COLO668 (cell line): Measurements from ENCODE around the gene SLC2A1.

ENCODE experiments used
- DNase-seq: peaks from one replicate; lab custom pipeline; 2025; ENCODE audit not compliant: unreplicated experiment; lab: John Stamatoyannopoulos, UW

Gene SLC2A1

GRCh38 chr1:42961312-42962091 lies 2.8 kb upstream of the SLC2A1 start:
- no peak for DNase-seq

DNA sequence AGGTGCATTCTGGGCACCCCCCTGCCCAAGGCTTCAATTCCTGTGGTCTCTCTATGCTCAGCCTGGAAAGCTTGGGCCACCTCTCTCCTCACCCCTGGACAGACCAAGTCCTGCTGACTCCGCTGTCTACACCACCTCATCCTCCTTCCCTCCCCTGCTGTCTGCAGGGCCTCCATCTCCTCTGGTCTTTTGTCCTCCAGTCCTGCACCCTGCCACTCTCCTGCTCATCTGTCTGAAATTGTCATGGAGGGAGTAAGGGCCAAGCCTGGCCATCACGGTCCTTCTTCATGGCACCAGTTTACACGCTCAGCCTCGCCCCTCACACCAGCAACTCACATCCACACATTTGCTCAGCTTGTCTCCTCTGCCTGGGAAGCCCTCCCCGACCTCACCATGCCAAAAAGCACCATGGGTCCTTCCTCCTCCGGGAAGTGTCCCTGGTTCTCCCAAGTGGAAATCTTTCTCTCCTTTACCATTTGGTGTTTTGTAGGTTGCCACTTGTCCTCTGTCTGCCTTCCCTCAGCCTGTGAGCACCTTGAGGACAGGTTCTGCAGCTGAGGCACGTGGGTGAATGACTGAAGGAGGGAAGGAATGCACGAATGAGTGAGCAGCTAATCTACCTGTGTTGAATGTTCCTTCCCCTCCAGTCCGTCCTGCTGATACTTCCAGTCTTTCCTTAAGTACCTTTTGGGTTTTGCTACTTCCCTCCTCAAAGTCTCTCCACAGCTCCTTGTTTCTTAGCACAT lies 2.1 kb upstream of the SLC2A1 start:
- DNase-seq, result no peak

DNA sequence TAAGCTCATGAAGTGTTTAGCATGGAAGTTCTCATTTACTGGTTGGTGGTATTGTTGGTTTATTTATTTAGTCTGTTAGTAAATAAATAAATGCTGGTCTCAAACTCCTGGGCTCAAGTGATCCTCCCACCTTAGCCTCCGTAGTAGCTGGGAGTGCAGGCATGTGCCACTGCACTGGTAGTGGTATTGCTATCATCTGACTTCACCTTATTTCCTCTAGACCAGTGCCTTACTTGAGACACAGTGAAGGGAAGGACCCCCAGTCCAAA lies 1.4 kb upstream of the SLC2A1 start:
- DNase-seq, result no peak

- peak; percentile 91 for DNase-seq
These were observed 684 bp downstream of the SLC2A1 start for GRCh38 chr1:42957880-42958487.

DNA sequence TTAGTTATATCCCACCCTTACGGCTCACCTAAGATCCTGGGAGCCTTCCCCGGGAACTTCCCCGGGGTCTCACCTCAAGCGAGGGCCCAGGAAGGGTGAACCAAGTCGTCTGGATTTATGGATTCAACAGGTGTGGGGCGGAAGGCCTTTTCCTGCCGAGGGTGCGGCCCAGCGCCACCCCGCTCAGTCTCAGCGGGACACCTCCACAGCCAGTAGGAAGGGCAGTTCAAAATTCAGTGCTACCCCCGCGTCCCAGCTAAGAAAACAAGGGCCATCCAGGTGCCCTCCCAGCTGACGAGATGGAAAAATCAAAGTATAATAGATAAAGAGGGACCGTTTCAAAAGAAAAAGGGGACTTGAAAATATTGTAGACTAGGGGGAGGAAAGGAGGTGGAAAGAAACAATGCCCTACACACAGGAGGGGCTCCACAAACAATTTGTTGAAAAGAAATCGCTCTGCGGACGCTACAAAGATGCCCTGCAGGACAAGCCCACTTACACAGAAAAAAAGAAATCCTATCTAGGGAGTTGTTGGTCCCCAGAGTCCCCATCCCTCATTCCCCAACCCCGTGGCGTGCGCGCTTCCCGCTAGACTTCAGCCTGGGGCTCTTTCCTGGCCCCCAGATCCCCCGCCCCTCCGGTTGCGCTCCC lies 1.3 kb downstream of the SLC2A1 start:
- peak; percentile 68 for DNase-seq

- DNase-seq, result no peak
These were observed 1.9 kb downstream of the SLC2A1 start for GRCh38 chr1:42956739-42957138.

DNA sequence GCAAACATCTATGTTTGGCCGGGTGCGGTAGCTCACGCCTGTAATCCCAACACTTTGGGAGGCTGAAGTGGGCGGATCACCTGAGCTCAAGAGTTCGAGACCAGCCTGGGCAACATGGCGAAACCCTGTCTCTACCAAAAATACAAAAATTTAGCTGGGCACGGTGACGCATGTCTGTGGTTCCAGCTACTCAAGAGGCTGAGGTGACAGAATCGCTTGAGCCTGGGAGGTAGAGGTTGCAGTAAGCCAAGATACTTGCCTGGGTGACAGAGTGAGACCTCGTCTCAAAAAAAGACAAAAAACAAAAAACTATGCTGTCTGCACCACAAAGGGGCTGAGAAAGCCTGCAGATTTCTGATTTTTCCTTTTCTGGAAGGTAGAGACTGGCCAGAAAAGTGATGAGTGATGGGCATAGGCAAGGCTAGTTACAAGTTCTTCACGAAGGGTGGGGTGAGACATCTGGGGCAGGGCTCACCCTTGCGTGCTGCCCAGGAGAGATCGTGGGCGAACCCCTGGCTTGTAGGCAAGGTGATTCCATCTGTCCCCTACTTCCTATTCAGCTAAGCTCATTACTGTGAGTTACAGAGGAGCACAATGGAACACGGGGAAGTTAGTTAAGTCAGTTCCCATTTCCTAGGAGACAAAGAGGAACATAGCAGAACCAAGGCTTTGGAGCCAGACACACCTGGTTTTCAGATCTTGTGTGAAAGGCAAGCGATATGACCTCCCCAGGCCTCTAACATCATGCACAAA lies 3.2 kb downstream of the SLC2A1 start:
- no peak for DNase-seq

DNA sequence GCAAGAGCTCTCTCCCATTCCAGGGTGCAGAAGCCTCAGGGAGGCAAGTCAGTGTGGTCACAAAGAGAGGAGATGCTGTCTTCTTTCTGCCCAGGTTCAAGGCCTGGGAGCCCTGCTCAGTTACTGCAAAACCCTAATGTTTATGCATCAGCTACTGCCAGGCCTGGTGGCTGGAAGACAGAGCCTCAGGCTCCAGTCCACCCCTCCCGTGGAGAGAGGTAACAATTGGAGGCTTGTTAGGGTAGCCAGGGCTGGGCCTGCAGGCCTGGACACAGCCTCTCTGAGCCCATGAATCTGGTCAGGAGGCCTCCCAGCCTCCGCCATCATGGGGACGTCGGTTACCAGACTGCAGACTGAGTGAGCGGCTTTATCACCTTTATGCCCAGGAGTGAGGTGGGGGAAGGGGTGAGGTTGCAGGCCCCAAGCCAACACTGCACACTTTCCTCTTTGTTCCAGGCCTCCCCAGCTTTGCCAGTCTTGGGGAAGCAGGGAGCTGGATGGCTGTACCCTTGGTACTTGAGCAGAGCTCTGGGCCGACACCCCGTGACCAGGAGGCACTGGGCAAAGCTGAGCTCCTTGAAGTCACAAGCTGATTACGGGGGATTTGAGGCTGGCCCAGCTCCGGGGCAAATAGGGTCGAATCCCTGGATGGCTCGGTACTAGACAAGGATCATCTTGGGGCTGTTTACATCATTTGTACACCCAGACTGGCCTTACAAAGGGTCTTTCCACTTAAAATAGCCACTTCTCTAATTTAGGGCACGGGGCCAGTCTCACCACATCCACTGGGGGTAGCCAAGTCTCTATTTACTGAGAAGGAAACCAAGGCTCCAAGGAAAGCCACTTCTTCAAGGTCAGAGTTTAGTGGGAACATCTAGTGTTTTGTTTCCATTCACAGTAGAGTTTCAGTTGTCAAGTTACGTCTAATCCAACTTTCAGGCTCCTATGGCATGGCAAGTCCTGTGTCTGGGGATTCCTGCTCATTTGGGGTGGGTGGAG lies 5.2 kb downstream of the SLC2A1 start:
- DNase-seq, result no peak

GRCh38 chr1:42952303-42953001 lies 6.2 kb downstream of the SLC2A1 start:
- DNase-seq, result peak; percentile 82

DNA sequence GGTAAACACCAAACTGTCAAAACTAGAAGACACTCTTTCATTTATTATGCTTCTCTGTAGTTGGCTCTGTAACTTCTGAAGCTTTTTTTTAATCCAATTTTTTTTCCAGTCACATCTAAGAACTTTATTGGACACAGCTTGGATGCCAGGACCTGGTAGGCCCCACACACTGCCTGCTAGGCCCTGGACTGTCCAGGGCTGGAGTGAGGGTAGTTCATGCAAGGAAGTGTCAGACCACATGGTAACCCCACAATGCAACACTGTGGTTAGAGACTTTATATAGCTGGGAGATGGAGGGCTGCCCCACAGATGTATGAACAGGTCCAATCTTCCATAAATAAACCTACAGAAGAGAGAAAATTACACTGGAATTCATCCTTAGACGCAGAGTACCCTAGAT lies 7.1 kb downstream of the SLC2A1 start:
- DNase-seq, result no peak

DNA sequence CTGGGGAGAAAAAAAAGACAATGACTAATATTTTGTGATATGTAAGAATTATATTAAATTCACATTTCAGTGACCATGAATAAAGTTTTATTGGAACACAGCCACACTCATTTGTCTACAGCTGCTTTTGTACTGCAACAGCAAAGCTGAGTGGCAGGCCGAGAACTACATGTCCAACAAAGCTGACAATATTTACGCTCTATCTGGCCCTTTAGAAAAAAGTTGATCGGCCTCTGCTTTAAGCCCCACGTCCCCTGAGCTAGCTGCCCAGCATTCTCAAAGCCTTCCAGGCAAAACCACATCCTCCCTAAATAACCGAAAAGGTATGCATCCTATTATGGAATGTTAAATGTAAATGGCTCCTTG lies 8.6 kb downstream of the SLC2A1 start:
- DNase-seq, result no peak

- DNase-seq, result no peak
These were observed 9.2 kb downstream of the SLC2A1 start for GRCh38 chr1:42949312-42950115.

- no peak for DNase-seq
These were observed 10.5 kb downstream of the SLC2A1 start for GRCh38 chr1:42947965-42948732.

- no peak for DNase-seq
These were observed 11.6 kb downstream of the SLC2A1 start for GRCh38 chr1:42947117-42947516.

- no peak for DNase-seq
These were observed 12.4 kb downstream of the SLC2A1 start for GRCh38 chr1:42946120-42946898.

- DNase-seq, result no peak
These were observed 13.5 kb downstream of the SLC2A1 start for GRCh38 chr1:42945164-42945563.
